Mononuclear cell (primary cell): ENCODE data around the gene WNT5B. TPM values are rescaled to one million over a fixed set of nuclear protein-coding genes. Genes with fewer than 3 reads are reported as not detected.
"Not testable (repeated sequence)": the region's sequence is repeated elsewhere in the genome, so short reads cannot be mapped to it uniquely, and the experiment has no call there.

ENCODE experiments used
- H3K27me3 ChIP-seq: 2 replicates; pipeline ENCODE4 v1.6.0; 2011; ENCODE audit warnings: low read length, control low read depth; ENCODE audit not compliant: insufficient read depth
- H3K4me1 ChIP-seq: 2 replicates; pipeline ENCODE4 v1.5.1; 2011; ENCODE audit warnings: mild to moderate bottlenecking, low read length, control low read depth; ENCODE audit not compliant: insufficient read depth
- H3K4me3 ChIP-seq: 2 replicates; pipeline ENCODE4 v1.5.1; 2011; ENCODE audit warnings: mild to moderate bottlenecking, low read length, moderate library complexity
- H3K9me3 ChIP-seq: 2 replicates; pipeline ENCODE4 v1.5.1; 2011; ENCODE audit warnings: low read depth, mild to moderate bottlenecking, control low read depth, low read length
- total RNA-seq: library from RNA; depleted of rRNA; stranded (reverse); fragments of >200 nt; gene quantifications from one replicate; pipeline ENCODE4 v1.2.3, GENCODE V29; 2012

WNT5B gene
- total RNA-seq, 1 donor, result not detected

- no peaks in the 10 kb centered on the region for H3K9me3 ChIP-seq
- H3K4me3 ChIP-seq, result peak overlapping the region; percentile 67
- H3K27me3 ChIP-seq, result no peaks in the 10 kb centered on the region
- peaks cover 49% of the 10 kb centered on the region for H3K4me1 ChIP-seq
Measured at GRCh38 chr12:1593174-1594005, 35.6 kb upstream of the WNT5B start.

GRCh38 chr12:1594006-1594260, 35.1 kb upstream of the WNT5B start:
- no peaks in the 10 kb centered on the region for H3K9me3 ChIP-seq
- peaks cover 49% of the 10 kb centered on the region for H3K4me1 ChIP-seq
- no peaks in the 10 kb centered on the region for H3K27me3 ChIP-seq
- peak overlapping the region; percentile 67 for H3K4me3 ChIP-seq

GRCh38 chr12:1594261-1595025, 34.6 kb upstream of the WNT5B start, which contains the start of gene FBXL14:
FBXL14 (minus strand) TSS chr12:1594581; CDS start chr12:1594066, 515 bp downstream.
- H3K27me3 ChIP-seq, result no peaks in the 10 kb centered on the region
- H3K4me3 ChIP-seq, result peak within 1 kb of the TSS; percentile 67
- no peaks in the 10 kb centered on the region for H3K9me3 ChIP-seq
- H3K4me1 ChIP-seq, result peaks cover 49% of the 10 kb centered on the region

DNA sequence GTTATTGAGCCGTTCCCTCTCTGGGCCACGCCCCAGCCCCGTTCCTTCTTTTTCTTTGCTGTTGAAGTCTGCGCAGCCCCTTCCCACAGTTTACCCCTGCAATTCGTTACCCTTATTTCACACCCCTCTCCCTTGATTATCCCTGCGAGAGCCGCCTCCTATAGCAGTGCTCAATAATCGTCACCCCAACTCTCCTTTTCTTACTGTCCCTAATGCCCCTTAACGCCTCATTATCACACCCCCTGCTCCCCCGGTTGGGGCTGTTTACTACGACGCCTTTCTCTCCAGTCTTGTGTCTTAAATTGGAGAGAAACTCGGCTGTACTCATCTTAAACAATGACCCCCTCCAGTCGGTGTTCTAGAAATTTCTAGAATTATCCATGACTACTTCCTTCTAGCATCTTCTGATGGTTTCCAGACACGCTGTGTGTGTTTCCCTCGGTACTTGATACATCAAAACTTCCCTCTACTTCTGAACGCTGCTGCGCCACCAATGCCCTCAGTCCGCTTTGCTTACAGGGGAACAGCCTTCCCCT, 33.9 kb upstream of the WNT5B start:
- H3K9me3 ChIP-seq, result no peaks in the 10 kb centered on the region
- H3K4me3 ChIP-seq, result peak overlapping the region; percentile 67
- peaks cover 44% of the 10 kb centered on the region for H3K4me1 ChIP-seq
- H3K27me3 ChIP-seq, result no peaks in the 10 kb centered on the region

GRCh38 chr12:1595690-1596347, 33.2 kb upstream of the WNT5B start:
- Histone ChIP-seq H3K4me1 (peaks cover 37% of the 10 kb centered on the region), H3K9me3 (no peaks in the 10 kb centered on the region), H3K27me3 (no peaks in the 10 kb centered on the region), H3K4me3 (no peak overlapping the region)

DNA sequence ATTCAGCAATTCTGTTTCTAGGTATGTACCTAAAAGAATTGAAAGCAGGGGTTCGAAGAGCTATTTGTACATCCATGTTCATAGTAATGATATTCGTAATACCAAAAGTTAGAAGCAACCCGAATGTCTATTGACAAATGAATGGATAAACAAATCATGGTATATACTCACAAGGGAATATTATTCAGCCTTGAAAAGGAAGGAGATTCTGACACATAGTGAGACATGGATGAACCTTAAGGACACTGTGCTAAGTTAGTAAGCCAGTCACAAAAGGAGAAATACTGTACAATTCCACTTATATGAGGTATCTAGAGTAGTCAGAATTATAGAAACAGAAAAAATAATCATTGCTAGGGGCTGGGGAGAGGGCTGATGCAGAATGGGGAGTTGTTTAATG, 30.3 kb upstream of the WNT5B start:
- no peaks in the 10 kb centered on the region for H3K9me3 ChIP-seq
- peaks cover 25% of the 10 kb centered on the region for H3K4me1 ChIP-seq

DNA sequence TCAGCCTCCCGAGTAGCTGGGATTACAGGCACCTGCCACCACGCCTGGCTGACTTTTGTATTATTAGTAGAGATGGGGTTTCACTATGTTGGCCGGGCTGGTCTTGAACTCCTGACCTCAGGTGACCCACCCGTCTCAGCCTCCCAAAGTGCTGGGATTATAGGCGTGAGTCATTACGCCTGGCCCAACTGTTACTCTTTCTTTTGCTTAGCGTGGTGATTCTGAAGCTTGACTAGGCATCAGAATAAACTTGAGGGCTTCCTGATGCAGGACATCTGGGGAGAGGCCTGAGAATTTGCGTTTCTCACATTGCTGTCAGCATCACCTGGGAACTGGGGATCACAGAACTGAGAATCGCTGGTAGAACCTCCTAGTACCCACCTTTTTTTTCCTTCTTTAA, 26.3 kb upstream of the WNT5B start:
- not testable (repeated sequence) for H3K27me3 ChIP-seq, H3K9me3 ChIP-seq, H3K4me3 ChIP-seq
- peaks cover 44% of the 10 kb centered on the region for H3K4me1 ChIP-seq

More for the DNA sequence above, 30.3 kb upstream of the WNT5B start:
- Histone ChIP-seq H3K27me3 (no peaks in the 10 kb centered on the region), H3K4me3 (no peak overlapping the region)

GRCh38 chr12:1603269-1603993, 25.6 kb upstream of the WNT5B start:
- peaks cover 51% of the 10 kb centered on the region for H3K4me1 ChIP-seq
- H3K4me3 ChIP-seq, result no peak overlapping the region

GRCh38 chr12:1604464-1604863, 24.6 kb upstream of the WNT5B start:
- no peaks in the 10 kb centered on the region for H3K27me3 ChIP-seq
- H3K4me1 ChIP-seq, result peaks cover 61% of the 10 kb centered on the region
- H3K4me3 ChIP-seq, result no peak overlapping the region
- H3K9me3 ChIP-seq, result no peaks in the 10 kb centered on the region

More at GRCh38 chr12:1603269-1603993, 25.6 kb upstream of the WNT5B start:
- H3K27me3 ChIP-seq, result no peaks in the 10 kb centered on the region
- no peaks in the 10 kb centered on the region for H3K9me3 ChIP-seq

DNA sequence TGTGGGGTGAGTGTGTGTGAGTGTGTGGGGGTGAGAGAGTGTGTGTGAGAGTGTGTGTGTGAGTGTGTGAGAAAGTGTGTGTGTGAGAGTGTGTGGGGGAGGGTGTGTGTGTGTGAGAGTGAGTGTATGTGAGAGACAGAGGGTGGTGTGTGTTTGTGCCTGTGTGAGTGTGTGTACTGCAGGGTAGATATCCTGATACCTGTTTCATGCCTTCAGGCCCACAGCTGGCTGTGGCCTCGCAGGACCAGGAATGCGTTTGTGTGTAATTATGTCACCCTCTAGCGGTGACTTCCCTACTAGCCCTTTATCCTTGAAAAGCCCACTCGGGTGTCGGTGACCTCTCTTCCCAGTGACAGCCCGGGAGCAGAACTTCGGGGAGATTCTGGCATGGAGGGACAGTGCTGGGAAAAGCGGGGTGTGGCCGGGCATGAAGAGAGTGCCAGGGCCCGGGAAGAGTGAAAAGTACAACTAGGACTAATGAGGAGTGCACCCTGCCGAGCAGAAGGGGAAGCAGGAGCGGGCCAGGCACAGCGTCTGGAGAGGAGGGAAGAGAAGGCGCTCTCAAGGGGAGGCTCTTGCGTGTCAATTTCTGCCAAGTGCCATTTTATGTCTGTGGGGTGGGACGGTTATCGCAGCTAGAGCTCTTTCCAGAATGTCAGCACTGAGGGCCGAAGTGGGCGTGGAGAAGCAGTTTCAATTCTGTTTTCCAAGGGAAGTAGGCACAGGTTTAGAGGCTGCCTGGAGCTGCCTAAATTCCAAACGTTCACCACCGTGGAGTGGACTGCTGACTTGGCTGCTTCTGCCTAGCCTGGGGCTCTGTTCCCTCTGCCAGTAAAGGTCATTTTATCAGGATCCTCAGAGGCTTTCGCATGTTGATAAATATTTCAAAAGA, 23.7 kb upstream of the WNT5B start:
- no peaks in the 10 kb centered on the region for H3K27me3 ChIP-seq
- H3K4me3 ChIP-seq, result peak overlapping the region; percentile 36
- peaks cover 68% of the 10 kb centered on the region for H3K4me1 ChIP-seq
- no peaks in the 10 kb centered on the region for H3K9me3 ChIP-seq

- no peak overlapping the region for H3K4me3 ChIP-seq
- no peaks in the 10 kb centered on the region for H3K9me3 ChIP-seq
- H3K4me1 ChIP-seq, result peaks cover 65% of the 10 kb centered on the region
- no peaks in the 10 kb centered on the region for H3K27me3 ChIP-seq
Measured at GRCh38 chr12:1606021-1606622, 22.9 kb upstream of the WNT5B start.

- Histone ChIP-seq H3K4me1 (peaks cover 57% of the 10 kb centered on the region), H3K9me3 (no peaks in the 10 kb centered on the region), H3K4me3 (no peak overlapping the region), H3K27me3 (no peaks in the 10 kb centered on the region)
Measured at GRCh38 chr12:1607940-1608712, 20.9 kb upstream of the WNT5B start.

GRCh38 chr12:1608713-1609119, 20.3 kb upstream of the WNT5B start:
- Histone ChIP-seq H3K4me3 (no peak overlapping the region), H3K27me3 (no peaks in the 10 kb centered on the region), H3K9me3 (no peaks in the 10 kb centered on the region), H3K4me1 (peaks cover 57% of the 10 kb centered on the region)
